NCI-H146 (cell line): Measurements from ENCODE around the gene IGSF9B.
"Not testable (repeated sequence)": the region's sequence is repeated elsewhere in the genome, so short reads cannot be mapped to it uniquely, and the experiment has no call there.

Experiments used
- DNase-seq: peaks from one replicate; lab custom pipeline; 2025; lab: John Stamatoyannopoulos, UW

Gene IGSF9B, protein sequence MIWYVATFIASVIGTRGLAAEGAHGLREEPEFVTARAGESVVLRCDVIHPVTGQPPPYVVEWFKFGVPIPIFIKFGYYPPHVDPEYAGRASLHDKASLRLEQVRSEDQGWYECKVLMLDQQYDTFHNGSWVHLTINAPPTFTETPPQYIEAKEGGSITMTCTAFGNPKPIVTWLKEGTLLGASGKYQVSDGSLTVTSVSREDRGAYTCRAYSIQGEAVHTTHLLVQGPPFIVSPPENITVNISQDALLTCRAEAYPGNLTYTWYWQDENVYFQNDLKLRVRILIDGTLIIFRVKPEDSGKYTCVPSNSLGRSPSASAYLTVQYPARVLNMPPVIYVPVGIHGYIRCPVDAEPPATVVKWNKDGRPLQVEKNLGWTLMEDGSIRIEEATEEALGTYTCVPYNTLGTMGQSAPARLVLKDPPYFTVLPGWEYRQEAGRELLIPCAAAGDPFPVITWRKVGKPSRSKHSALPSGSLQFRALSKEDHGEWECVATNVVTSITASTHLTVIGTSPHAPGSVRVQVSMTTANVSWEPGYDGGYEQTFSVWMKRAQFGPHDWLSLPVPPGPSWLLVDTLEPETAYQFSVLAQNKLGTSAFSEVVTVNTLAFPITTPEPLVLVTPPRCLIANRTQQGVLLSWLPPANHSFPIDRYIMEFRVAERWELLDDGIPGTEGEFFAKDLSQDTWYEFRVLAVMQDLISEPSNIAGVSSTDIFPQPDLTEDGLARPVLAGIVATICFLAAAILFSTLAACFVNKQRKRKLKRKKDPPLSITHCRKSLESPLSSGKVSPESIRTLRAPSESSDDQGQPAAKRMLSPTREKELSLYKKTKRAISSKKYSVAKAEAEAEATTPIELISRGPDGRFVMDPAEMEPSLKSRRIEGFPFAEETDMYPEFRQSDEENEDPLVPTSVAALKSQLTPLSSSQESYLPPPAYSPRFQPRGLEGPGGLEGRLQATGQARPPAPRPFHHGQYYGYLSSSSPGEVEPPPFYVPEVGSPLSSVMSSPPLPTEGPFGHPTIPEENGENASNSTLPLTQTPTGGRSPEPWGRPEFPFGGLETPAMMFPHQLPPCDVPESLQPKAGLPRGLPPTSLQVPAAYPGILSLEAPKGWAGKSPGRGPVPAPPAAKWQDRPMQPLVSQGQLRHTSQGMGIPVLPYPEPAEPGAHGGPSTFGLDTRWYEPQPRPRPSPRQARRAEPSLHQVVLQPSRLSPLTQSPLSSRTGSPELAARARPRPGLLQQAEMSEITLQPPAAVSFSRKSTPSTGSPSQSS (N-terminal part only)

GRCh38 chr11:133956650-133957633, at the start of gene IGSF9B:
IGSF9B (minus strand) TSS chr11:133956968; CDS start chr11:133956754, 214 bp downstream.
- peak; percentile 86 for DNase-seq

DNA sequence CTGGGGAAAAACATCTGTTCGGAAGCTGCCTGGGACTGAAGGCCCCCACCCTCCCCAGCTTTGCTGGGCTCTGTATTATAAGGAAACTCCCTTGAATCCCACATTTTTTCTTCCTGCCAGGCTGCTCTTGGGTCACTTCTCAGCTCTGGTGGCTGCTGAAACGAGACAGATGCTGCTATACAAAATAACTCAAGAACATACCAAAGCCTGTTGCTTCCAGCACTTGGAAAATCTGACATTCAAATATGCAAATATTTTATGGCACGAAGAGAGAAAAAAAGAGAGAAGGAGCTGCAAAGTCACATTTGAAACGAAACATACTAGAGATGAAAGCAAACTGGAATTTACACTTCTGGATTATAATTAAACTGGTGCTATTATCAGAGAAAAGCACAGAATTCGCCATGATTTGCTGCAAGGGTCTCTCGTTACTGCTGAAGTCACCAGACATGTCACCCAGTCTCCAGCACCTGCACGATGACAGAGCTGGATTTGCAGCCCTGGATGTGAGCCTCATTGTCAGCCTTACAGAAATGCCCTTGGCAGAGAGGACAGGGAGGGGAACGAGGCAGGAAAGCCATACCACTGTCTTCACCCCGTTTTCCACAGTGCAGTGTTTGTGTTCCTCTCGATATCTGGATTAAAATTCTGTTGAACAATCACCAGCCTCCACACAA, 47.9 kb upstream of the IGSF9B start:
- DNase-seq = no peak

DNA sequence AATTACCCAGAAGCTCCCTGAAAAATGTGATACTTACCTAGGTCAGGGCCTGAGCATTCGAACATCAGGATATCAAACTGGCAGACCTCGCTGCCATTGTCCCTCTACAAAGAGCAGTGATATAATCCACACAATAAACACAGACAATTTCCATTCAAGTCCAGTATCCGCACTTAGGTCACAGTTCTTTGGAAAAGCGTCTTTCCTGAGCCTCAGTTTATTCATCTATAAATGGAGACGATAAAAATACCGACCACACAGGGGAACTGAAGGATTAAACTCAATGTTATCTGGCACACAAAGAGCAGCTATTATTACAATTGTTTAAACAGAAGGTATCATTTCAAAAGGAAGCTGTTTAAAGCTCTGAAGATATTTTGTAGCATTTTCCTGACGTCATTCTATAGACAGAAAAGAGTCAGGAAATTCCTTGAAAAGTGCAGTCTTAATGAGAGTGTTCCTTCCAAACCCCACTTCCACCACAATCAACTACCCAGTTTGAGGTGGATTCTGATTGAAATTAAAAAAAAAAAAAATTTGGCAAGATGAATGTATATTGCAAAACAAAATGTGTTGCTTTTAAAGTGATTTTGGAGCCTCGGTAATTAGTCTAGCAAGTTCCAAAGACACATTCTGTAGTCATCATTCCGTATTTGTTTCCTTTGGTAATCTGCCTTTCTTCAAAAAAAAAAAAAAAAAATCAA, 47.2 kb upstream of the IGSF9B start:
- no peak for DNase-seq

DNA sequence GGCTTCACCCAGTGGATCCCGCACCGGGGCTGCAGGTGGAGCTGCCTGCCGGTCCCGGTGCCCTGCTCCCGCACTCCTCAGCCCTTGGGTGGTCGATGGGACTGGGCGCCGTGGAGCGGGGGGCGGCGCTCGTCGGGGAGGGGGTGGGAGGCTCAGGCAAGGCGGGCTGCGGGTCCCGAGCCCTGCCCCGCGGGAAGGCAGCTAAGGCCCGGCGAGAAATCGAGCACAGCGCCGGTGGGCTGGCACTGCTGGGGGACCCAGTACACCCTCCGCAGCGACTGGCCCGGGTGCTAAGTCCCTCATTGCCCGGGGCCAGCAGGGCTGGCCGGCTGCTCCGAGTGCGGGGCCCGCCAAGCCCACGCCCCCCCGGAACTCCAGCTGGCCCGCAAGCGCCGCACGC, 46.1 kb upstream of the IGSF9B start:
- not testable (repeated sequence) for DNase-seq

- DNase-seq = not testable (repeated sequence)
These were observed 45.6 kb upstream of the IGSF9B start for GRCh38 chr11:134002338-134002737.

GRCh38 chr11:134001596-134001995, 44.8 kb upstream of the IGSF9B start:
- DNase-seq = no peak

GRCh38 chr11:134001088-134001487, 44.3 kb upstream of the IGSF9B start:
- DNase-seq = no peak

DNA sequence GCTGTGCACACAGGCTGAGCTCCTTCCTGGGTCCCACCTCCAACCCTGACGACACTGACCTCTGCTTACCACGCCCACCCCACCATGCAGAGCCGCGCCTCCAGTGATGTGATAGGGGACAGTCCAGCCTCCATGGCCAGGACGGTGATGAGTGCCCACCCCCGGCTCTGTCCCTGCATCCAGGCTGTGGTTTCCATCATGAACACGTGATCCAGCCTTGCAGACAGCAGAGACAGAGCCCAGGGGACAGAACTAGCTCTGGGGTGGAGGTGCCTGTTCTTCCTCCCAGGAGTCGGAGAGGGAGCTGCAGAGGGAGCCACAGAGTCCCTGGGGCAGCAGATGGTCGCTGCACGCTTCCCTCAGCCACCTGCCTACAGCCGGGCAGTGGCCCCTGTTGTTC, 42.6 kb upstream of the IGSF9B start:
- no peak for DNase-seq

DNA sequence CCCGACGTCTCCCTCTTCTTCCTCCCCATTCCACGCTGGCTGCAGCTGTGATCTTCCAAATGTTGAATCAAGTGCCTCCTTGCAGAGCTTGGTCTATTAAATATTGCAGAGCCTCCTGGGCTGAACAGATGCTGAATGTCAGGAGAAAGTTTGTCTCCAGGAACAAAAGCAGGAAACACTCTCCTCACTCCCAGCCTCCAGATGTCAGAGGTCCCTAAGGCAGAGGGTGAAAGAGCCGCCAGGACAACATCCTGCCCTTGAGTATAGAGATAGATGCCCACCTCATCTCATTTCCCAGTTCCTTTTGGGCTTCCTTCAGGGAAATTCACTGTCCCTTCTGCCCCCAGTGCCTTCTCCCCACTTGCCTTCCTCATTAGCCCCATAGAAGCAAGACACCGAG, 40.8 kb upstream of the IGSF9B start:
- no peak for DNase-seq

DNA sequence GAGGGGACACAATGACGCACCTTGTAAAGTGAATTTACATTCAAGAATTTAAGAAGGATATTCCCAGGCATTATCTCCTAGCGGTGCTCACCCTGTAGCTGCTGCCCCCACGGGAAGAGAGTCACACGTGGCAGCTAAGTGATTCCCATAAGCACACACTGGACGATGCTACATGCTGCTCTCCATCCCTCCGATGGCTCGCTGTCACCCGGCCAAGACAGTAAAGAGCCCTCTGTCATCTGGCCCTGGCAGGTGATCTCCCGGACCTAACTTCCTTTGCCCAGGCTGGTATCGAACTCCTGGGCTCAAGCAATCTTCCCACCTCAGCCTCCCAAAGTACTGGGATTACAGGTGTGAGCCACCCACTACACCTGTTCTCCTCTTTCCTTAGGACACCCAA, 39.9 kb upstream of the IGSF9B start:
- no peak for DNase-seq

DNA sequence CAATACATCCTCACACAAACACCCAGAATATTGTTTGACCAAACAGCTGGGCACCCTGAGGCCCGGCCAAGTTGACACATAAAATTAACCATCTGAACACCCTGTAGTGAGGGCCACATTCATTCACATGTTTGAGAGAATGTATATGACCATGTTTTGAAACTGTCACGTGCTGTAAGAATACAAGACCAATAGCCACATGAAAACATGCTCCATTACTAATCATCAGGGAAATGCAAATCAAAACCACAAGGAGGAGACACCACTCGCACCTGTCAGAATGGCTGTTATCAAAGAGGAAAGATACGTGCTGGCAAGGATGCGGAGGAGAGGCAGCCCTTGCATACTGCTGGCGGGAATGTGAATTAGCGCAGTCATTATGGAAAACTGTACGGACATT, 38.3 kb upstream of the IGSF9B start:
- no peak for DNase-seq

DNA sequence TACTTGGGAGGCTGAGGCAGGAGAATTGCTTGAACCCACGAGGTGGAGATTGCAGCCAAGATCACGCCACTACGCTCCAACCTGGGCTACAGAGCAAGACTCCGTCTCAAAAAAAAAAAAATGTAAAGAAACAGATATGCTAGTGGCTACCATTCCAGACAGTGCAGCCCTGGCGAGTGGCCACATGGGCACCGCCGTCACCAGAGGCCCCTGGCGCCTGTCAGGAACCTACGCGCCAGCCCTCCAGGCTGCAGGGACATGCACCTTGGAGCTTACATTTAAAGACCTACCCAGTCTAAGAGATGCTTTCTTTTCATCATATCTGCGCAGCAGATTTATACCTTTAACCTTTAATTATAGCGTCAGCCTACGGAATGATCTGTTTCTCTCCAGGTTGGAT, 37.2 kb upstream of the IGSF9B start:
- no peak for DNase-seq

- DNase-seq = no peak
These were observed 36.3 kb upstream of the IGSF9B start for GRCh38 chr11:133993107-133993506.

DNA sequence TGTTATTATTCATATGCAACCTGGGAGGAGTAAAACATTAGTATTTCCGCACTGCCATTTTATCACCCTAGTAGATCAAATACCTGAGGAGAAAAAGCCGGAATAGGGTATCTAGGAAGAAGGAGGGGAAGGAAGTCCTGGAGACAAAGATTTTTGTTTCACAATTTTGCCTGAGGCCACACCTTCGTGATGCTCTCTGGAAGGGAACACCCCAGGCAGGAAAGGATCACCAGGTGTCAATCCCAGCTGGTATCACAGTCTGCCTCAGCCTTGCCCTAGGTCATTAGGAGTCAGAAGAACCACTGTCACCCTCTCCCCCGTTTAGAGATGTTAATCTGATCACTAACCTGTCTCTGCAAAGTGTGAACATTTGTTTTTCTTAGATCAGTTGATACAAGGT, 35.4 kb upstream of the IGSF9B start:
- DNase-seq = no peak

DNA sequence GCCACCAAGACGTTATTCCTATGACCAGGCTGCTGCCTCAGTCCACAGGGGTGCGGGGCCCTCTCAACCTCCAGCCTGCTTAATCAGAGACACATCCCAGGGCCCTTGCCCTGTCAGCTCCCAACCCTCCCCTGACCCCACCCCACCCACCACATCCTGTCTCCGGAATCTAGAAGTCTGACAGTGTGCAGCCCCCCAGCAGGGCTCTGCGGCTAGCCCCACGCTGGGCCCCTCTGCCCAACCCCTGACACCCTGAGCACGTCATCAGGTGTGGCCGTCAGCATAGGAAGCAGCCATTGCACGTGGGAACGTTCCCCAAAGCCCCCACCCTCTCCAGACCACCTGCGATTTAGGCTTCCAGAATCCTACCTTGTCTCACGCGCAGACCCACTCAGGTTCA, 34.3 kb upstream of the IGSF9B start:
- DNase-seq = no peak

DNA sequence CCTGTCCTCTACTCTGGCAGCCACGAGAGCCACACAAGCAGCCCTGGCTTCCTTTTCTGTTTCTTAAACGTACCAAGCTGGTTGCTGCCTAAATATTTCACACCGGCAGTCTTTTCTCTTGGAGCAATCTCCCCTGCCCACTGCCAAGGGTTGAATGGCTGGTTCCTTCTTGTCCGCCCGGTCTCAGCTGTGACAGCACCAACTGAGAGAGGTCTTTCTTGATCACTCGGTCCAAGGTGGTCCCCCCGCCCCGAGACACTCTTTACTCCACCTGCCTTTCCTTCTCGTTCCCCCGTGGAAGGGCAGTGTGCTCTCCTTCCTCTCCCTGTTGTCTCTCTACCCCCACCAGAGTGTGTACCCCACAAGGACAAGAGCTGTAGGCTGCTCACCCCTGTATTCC, 33.7 kb upstream of the IGSF9B start:
- no peak for DNase-seq

DNA sequence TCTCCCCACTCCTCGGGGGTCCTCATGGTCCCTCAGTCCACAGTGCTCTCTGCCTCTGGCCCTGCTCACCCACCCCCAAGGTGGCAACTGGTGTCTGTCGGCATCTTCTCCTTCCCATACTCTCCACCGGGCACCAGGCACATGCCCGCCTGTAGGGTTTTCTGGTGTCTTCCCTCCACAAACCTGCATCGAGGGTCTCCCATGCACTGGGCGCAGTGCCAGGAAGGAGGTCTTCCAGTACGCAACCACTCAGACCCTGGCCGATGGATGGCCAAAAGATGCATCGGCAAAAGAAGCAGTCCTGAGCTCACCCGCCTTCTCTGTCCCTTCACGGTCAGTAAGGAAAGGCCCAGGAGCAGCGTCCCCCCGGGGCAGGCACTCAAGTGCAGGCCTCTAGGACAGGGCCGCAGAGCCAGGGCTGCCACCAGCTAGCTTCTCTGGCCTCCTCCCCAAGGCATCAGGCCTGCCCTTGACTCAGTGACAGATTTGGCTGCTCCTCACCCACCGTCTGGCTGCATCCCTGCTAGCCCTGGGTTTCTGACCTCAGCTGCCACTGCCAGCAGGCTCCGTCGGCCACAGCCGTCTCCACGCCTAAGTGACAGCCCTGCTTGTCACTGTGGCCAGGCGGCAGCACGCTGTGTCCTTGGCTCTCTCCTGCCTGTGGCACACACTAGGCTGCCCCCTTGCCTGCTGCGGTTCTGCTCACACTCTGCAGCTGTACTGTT, 32.1 kb upstream of the IGSF9B start:
- DNase-seq = no peak

DNA sequence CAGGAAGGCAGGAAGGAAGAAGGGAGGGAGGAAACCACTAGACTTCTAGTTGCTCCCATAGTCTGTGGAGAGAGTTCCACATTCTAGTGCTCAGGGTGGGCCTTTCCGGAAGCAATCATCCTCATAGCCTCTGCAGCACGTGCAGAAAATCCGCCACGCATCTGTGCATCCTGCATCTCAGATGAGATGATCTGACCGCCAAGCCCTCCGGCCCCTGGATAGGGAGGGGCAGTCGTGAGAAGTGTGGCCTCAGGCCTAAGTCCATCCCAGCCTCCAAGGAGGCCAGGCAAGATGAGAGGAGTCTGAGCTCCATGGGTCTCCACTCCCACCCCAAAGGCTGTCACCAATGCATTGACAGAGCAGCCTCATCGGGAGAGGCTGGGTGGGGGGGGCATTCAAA, 30.4 kb upstream of the IGSF9B start:
- DNase-seq = no peak
